Thymus (tissue), 11 donors: ENCODE data around the gene DNAJC8. TPM values are rescaled to one million over a fixed set of nuclear protein-coding genes. Genes with fewer than 3 reads are reported as not detected.
A peak's percentile ranks its signal among the peaks of the same experiment; 100 is the strongest.

Experiments
- DNase-seq, 9 donors: peaks; one replicate each; pipeline ENCODE4 v3.0.0-alpha.2; 2013; ENCODE audit warnings: low spot score in 9 of 9, low read depth in 6 of 9, missing footprints in 1 of 9
- H3K27ac ChIP-seq, 2 donors: one replicate each; pipeline ENCODE4 v1.5.1; 2013; ENCODE audit warnings: control low read depth in 1 of 2, low read depth in 1 of 2, low read length in 1 of 2, mild to moderate bottlenecking in 1 of 2, moderate library complexity in 1 of 2
- H3K27me3 ChIP-seq, 2 donors: one replicate each; pipeline ENCODE4 v1.5.1; 2013; ENCODE audit warnings: low read length in 1 of 2; ENCODE audit not compliant: control insufficient read depth in 2 of 2, insufficient read depth in 1 of 2
- H3K36me3 ChIP-seq, 2 donors: one replicate each; pipeline ENCODE4 v1.5.1; 2013; ENCODE audit warnings: low read length in 1 of 2, mild to moderate bottlenecking in 1 of 2, moderate library complexity in 1 of 2; ENCODE audit not compliant: control insufficient read depth in 2 of 2, insufficient read depth in 2 of 2
- H3K4me1 ChIP-seq, 2 donors: one replicate each; pipeline ENCODE4 v1.5.1; 2013; ENCODE audit warnings: low read length in 2 of 2; ENCODE audit not compliant: control insufficient read depth in 2 of 2, insufficient read depth in 2 of 2
- H3K4me3 ChIP-seq, 2 donors: one replicate each; pipeline ENCODE4 v1.5.1; 2013; ENCODE audit warnings: low read length in 2 of 2, control low read depth in 1 of 2, mild to moderate bottlenecking in 1 of 2
- H3K9me3 ChIP-seq, 2 donors: one replicate each; pipeline ENCODE4 v1.5.1; 2013; ENCODE audit warnings: low read length in 1 of 2, mild to moderate bottlenecking in 1 of 2; ENCODE audit not compliant: control insufficient read depth in 2 of 2, insufficient read depth in 1 of 2
- WGBS: extraction: QIAGEN DNeasy Blood & Tissue Kit; methylation state at CpG from one replicate; pipeline ENCODE4 v1.1.7; 2013; 5-methylcytosine and 5-hydroxymethylcytosine counted together
- polyA plus RNA-seq: library from polyadenylated mRNA; stranded (reverse); fragments of 200-250 nt; gene quantifications from one replicate; pipeline ENCODE4 v1.2.3, GENCODE V29; 2013
- total RNA-seq: library from RNA; stranded (reverse); fragments of 120-200 nt; gene quantifications from one replicate; pipeline ENCODE4 v1.2.4, GENCODE V29; 2013
- donor health status: healthy.

DNAJC8 gene
- total and polyA plus RNA-seq, 2 donors: 104 to 146 TPM

- Histone ChIP-seq H3K4me3 (no peak overlapping the region), H3K36me3 (no peaks in the 10 kb centered on the region), H3K9me3 (no peaks in the 10 kb centered on the region), H3K27ac (no peak overlapping the region), H3K4me1 (peaks cover 15 to 49% of the 10 kb centered on the region in 2 donors), H3K27me3 (peaks cover 0 to 29% of the 10 kb centered on the region in 2 donors)
- no peak for DNase-seq
- WGBS: 81% methylated on average over 11 of the region's 11 CpGs
Measured at GRCh38 chr1:28173151-28173979, 59.5 kb downstream of the DNAJC8 start.

- Histone ChIP-seq H3K36me3 (no peaks in the 10 kb centered on the region), H3K4me3 (no peak overlapping the region), H3K27ac (peak overlapping the region in 1 of 2 donors; percentile 64), H3K9me3 (no peaks in the 10 kb centered on the region), H3K27me3 (peaks cover 0 to 27% of the 10 kb centered on the region in 2 donors), H3K4me1 (peaks cover 17 to 49% of the 10 kb centered on the region in 2 donors)
- WGBS: 4% methylated on average over 8 of the region's 8 CpGs
- DNase-seq: peak in 7 of 9 donors; percentile 19 to 64 (median 27)
Measured at GRCh38 chr1:28172713-28173150, 60.1 kb downstream of the DNAJC8 start.

- H3K4me3 ChIP-seq: no peak overlapping the region
- H3K4me1 ChIP-seq: peaks cover 17 to 45% of the 10 kb centered on the region in 2 donors
- no peak overlapping the region for H3K27ac ChIP-seq
- H3K27me3 ChIP-seq: peaks cover 0 to 14% of the 10 kb centered on the region in 2 donors
- no peaks in the 10 kb centered on the region for H3K9me3 ChIP-seq
- H3K36me3 ChIP-seq: no peaks in the 10 kb centered on the region
- WGBS: 94% methylated on average over 7 of the region's 7 CpGs
- DNase-seq: no peak
Measured at GRCh38 chr1:28171246-28171645, 61.6 kb downstream of the DNAJC8 start.

GRCh38 chr1:28170001-28170596 lies 62.7 kb downstream of the DNAJC8 start:
- H3K27me3 ChIP-seq: peaks cover 0 to 6% of the 10 kb centered on the region in 2 donors
- H3K9me3 ChIP-seq: no peaks in the 10 kb centered on the region
- no peaks in the 10 kb centered on the region for H3K36me3 ChIP-seq
- 97% methylated on average over 2 of the region's 2 CpGs for WGBS
- peaks cover 17 to 45% of the 10 kb centered on the region in 2 donors for H3K4me1 ChIP-seq
- DNase-seq: no peak
- H3K4me3 ChIP-seq: no peak overlapping the region
- no peak overlapping the region for H3K27ac ChIP-seq

- H3K27me3 ChIP-seq: peaks cover 0 to 3% of the 10 kb centered on the region in 2 donors
- DNase-seq: no peak
- no peaks in the 10 kb centered on the region for H3K36me3 ChIP-seq
- WGBS: 93% methylated on average over 4 of the region's 4 CpGs
- no peak overlapping the region for H3K4me3 ChIP-seq
- H3K27ac ChIP-seq: no peak overlapping the region
- no peaks in the 10 kb centered on the region for H3K9me3 ChIP-seq
- H3K4me1 ChIP-seq: peaks cover 1 to 3% of the 10 kb centered on the region in 2 donors
Measured at GRCh38 chr1:28163496-28164161, 69.2 kb downstream of the DNAJC8 start.

- no peak overlapping the region for H3K27ac ChIP-seq
- H3K9me3 ChIP-seq: no peaks in the 10 kb centered on the region
- 96% methylated on average over 7 of the region's 7 CpGs for WGBS
- H3K4me1 ChIP-seq: no peaks in the 10 kb centered on the region
- no peaks in the 10 kb centered on the region for H3K36me3 ChIP-seq
- no peak for DNase-seq
- no peak overlapping the region for H3K4me3 ChIP-seq
- peaks cover 0 to 3% of the 10 kb centered on the region in 2 donors for H3K27me3 ChIP-seq
Measured at GRCh38 chr1:28162151-28162550, 70.7 kb downstream of the DNAJC8 start.

GRCh38 chr1:28161751-28162150 lies 71.1 kb downstream of the DNAJC8 start:
- no peak overlapping the region for H3K27ac ChIP-seq
- no peaks in the 10 kb centered on the region for H3K36me3 ChIP-seq
- H3K27me3 ChIP-seq: peaks cover 0 to 3% of the 10 kb centered on the region in 2 donors
- no peak overlapping the region for H3K4me3 ChIP-seq
- no peak for DNase-seq
- H3K4me1 ChIP-seq: no peaks in the 10 kb centered on the region
- no peaks in the 10 kb centered on the region for H3K9me3 ChIP-seq
- WGBS: 94% methylated on average over 3 of the region's 3 CpGs

GRCh38 chr1:28160782-28161266 lies 72.0 kb downstream of the DNAJC8 start:
- Histone ChIP-seq H3K36me3 (no peaks in the 10 kb centered on the region), H3K27me3 (peaks cover 0 to 3% of the 10 kb centered on the region in 2 donors), H3K27ac (no peak overlapping the region), H3K9me3 (no peaks in the 10 kb centered on the region), H3K4me1 (no peaks in the 10 kb centered on the region), H3K4me3 (no peak overlapping the region)
- WGBS: 94% methylated on average over 5 of the region's 5 CpGs
- DNase-seq: no peak

- 93% methylated on average over 7 of the region's 7 CpGs for WGBS
- no peaks in the 10 kb centered on the region for H3K4me1 ChIP-seq
- H3K27me3 ChIP-seq: peaks cover 0 to 3% of the 10 kb centered on the region in 2 donors
- H3K9me3 ChIP-seq: no peaks in the 10 kb centered on the region
- H3K4me3 ChIP-seq: no peak overlapping the region
- no peaks in the 10 kb centered on the region for H3K36me3 ChIP-seq
- no peak overlapping the region for H3K27ac ChIP-seq
- DNase-seq: no peak
Measured at GRCh38 chr1:28159680-28160079, 73.1 kb downstream of the DNAJC8 start.
